Astrocyte of the hippocampus (primary cell): Measurements from ENCODE around the gene KIF26B.

ENCODE experiments used
- DNase-seq: peaks from one replicate; pipeline ENCODE4 v3.0.0; 2011; ENCODE audit warnings: low read depth, low spot score

Gene KIF26B

GRCh38 chr1:245742896-245743295, 588.1 kb downstream of the KIF26B start:
- peak; percentile 94 for DNase-seq

GRCh38 chr1:245748240-245748639, 593.5 kb downstream of the KIF26B start:
- DNase-seq = peak; percentile 61

GRCh38 chr1:245748646-245749045, 593.9 kb downstream of the KIF26B start:
- DNase-seq = no peak

- DNase-seq = no peak
Measured at GRCh38 chr1:245749053-245749452, 594.3 kb downstream of the KIF26B start.

GRCh38 chr1:245750261-245750660, 595.5 kb downstream of the KIF26B start:
- DNase-seq = no peak

GRCh38 chr1:245751116-245751515, 596.3 kb downstream of the KIF26B start:
- DNase-seq = peak; percentile 71

- no peak for DNase-seq
Measured at GRCh38 chr1:245751726-245752470, 597.1 kb downstream of the KIF26B start.

GRCh38 chr1:245752561-245752960, 597.8 kb downstream of the KIF26B start:
- DNase-seq = no peak

GRCh38 chr1:245753807-245754206, 599.0 kb downstream of the KIF26B start:
- no peak for DNase-seq

- DNase-seq = no peak
Measured at GRCh38 chr1:245754463-245754961, 599.7 kb downstream of the KIF26B start.
